HG03520 (cell line): ENCODE results near the gene NUMA1.

Experiments
- ATAC-seq: cut with Tn5 transposase; IDR thresholded peaks from one replicate; pipeline ENCODE4 v1.9.1; 2021; ENCODE audit warnings: mild to moderate bottlenecking, moderate library complexity; ENCODE audit not compliant: unreplicated experiment

NUMA1 gene

GRCh38 chr11:72015511-72016061, 64.8 kb downstream of the NUMA1 start:
- no peak for ATAC-seq

- no peak for ATAC-seq
Measured at GRCh38 chr11:72014761-72015320, 65.5 kb downstream of the NUMA1 start.

- no peak for ATAC-seq
Measured at GRCh38 chr11:72013765-72014711, 66.3 kb downstream of the NUMA1 start.

- no peak for ATAC-seq
Measured at GRCh38 chr11:72012897-72013721, 67.2 kb downstream of the NUMA1 start.

- no peak for ATAC-seq
Measured at GRCh38 chr11:72012091-72012630, 68.2 kb downstream of the NUMA1 start.

GRCh38 chr11:72010529-72011233, 69.7 kb downstream of the NUMA1 start:
- ATAC-seq, result no peak

- ATAC-seq, result no peak
Measured at GRCh38 chr11:72009156-72009555, 71.2 kb downstream of the NUMA1 start.

GRCh38 chr11:72008728-72009127, 71.6 kb downstream of the NUMA1 start:
- no peak for ATAC-seq

- ATAC-seq, result no peak
Measured at GRCh38 chr11:72007587-72007986, 72.8 kb downstream of the NUMA1 start.

- no peak for ATAC-seq
Measured at GRCh38 chr11:72007089-72007476, 73.3 kb downstream of the NUMA1 start.

GRCh38 chr11:72006309-72007088, 73.8 kb downstream of the NUMA1 start:
- no peak for ATAC-seq

GRCh38 chr11:72005347-72006260, 74.7 kb downstream of the NUMA1 start:
- ATAC-seq, result no peak

- no peak for ATAC-seq
Measured at GRCh38 chr11:72004515-72005346, 75.6 kb downstream of the NUMA1 start.

- ATAC-seq, result no peak
Measured at GRCh38 chr11:72003776-72004171, 76.6 kb downstream of the NUMA1 start.

GRCh38 chr11:72002841-72003775, 77.2 kb downstream of the NUMA1 start:
- no peak for ATAC-seq

- ATAC-seq, result no peak
Measured at GRCh38 chr11:72001834-72002591, 78.3 kb downstream of the NUMA1 start.
